HG03469 (cell line): ENCODE data around the gene KRT7.
"Not testable (repeated sequence)": the region's sequence is repeated elsewhere in the genome, so short reads cannot be mapped to it uniquely, and the experiment has no call there.

Experiments used
- ATAC-seq: cut with Tn5 transposase; IDR thresholded peaks from one replicate; pipeline ENCODE4 v1.9.1; 2021; ENCODE audit warnings: mild to moderate bottlenecking, moderate library complexity, moderate number of reproducible peaks; ENCODE audit not compliant: unreplicated experiment

Gene KRT7

DNA sequence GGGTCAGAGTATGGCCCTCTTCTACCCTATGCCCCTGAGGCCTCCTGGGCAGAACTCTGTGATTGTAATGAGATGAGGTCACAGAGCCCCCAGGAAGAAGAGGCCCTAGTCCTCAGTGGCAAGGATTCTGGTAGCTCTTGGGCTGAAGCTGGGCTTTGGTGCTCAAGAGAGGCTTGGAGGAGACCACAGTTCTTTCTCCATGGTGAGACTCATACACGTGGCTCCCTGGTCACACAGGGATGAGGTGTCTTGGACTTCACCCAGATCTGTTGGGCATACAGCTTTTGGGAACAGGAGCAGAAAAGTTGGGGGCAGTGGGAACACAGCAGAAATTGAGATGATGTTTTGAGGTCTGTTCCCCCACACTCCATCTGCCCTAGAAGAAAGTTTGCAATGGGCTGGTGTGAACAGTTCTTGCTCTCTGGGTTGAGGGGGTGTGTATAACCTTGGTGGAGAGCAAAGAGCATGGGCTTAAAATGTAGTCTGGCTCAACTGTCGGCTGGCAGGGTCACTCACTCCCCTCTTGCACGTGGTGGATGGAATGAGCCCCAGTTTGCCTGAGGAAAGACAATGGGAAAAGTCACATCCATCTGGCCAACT is 41.6 kb downstream of the KRT7 start, which contains the start of gene KRT86:
TSS of gene KRT86 (plus strand) at position 125 of the 600 bp plus-strand sequence. CDS start 27,272 bp downstream, outside the sequence.
- ATAC-seq = no peak

DNA sequence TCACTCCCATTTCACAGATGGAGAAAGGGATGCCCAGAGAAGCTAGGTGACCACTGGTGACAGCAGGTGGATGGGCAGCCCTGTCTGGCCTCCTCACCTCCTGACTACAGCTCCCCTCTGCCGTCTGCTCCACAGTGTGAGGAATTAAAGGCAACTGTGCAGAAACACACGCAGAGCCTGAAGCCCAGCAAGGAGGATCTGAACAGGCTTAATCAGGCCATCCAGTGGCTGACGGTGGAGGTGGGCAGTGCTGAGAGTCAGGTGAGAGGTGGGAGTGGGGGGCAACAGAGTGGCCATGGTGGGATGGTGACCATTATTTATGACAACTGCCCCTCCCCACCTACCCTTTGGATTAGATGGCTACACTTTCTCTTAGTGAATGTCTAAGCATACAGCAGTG is 42.6 kb downstream of the KRT7 start:
- ATAC-seq = no peak

GRCh38 chr12:52277486-52278245 is 44.6 kb downstream of the KRT7 start:
- ATAC-seq = no peak

- ATAC-seq = no peak
Measured at GRCh38 chr12:52278575-52279421, 45.8 kb downstream of the KRT7 start.

DNA sequence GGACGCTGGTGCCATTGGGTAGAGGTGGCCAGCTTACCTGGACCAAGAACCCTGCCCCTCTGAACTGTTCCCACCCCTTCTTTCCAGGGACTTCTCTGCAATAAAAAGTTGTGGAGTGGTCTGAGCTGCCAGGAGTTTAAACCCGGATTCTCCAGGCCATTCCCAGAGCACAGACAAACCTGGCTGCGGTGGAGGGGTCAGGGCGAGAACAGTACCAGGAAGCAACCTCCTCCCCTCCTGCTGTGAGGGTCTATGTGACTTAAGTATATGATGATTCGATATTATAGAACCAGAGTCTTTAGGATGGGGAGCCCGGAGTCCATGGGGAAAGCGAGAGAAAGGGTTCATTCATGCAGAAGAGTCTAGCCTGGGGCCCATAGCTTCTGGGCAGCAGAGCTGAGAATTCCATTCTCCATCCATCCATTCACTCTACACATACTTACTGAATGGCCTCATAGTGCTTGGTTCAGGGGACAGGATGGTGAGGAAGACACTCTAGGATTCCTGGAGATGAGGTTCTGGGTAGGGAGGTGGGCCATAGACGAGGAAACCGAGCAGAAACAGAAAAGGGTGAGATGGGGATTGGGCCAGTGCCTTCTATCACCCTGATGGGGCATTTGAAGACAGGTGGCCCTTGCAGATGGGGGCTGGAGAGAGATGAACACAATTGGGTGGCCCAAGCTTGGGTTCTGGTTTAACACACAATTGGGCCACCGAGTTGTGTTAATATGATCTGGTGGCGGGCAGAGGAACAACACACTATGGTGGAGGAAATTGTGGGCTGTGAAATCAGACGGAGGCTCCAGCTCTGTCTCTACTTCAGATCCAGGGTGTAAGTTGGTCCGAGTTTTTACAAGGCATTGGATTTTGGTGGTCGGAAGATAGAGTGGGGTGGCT is 46.6 kb downstream of the KRT7 start:
- no peak for ATAC-seq

DNA sequence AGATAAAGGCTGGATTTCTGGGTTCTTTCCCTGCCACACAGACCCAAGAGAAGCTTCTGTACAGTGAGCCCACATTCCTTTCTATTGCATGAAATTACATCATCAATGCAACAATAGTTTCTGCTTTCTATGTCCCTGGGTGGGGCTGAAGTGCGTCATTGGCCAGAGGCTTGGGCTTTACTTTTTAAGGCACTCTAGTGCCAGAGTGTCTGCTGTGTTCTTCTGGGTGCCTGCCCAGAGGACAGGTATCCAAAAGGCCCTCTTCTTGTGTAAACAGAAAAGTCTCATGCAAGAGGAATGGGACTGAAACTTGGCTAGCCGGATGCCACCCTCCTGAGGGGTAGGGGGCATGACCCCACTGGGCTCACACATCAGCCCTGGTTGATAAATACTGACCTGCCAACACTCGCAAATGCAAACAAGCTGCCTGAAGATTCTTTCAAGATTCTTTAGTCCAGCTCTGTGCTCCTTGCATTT is 47.3 kb downstream of the KRT7 start:
- ATAC-seq = no peak

- ATAC-seq = no peak
Measured at GRCh38 chr12:52280796-52281560, 47.9 kb downstream of the KRT7 start.

DNA sequence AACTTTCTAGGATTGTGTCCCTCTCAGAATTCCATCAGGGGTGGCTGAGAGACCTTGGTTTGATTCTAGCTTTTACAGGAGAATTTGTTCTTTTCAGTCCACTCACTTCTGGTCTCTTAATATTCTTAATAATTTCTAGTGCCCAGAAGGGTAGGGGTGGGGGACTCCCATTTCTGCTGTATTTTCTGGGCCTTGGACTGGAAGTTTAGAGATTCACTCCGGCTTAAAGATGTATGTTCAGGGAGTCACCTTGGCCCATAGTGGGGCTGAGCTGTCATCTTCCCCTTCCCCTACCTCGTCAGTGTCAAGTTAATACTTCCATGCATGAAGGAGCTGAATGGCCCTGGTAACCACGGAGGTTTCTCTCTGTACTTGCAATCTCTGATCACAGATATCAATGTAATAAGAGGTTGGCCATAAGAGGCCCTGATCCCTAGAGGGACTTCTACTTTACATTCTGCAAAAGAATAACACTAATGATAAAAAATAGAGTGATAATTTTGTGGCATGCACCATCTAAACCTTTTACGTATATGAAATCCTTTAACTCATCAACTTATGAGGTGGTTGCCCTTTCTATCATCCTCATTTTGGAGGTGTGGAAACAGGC is 51.6 kb downstream of the KRT7 start:
- ATAC-seq = no peak

GRCh38 chr12:52285172-52285745 is 52.2 kb downstream of the KRT7 start:
- no peak for ATAC-seq

DNA sequence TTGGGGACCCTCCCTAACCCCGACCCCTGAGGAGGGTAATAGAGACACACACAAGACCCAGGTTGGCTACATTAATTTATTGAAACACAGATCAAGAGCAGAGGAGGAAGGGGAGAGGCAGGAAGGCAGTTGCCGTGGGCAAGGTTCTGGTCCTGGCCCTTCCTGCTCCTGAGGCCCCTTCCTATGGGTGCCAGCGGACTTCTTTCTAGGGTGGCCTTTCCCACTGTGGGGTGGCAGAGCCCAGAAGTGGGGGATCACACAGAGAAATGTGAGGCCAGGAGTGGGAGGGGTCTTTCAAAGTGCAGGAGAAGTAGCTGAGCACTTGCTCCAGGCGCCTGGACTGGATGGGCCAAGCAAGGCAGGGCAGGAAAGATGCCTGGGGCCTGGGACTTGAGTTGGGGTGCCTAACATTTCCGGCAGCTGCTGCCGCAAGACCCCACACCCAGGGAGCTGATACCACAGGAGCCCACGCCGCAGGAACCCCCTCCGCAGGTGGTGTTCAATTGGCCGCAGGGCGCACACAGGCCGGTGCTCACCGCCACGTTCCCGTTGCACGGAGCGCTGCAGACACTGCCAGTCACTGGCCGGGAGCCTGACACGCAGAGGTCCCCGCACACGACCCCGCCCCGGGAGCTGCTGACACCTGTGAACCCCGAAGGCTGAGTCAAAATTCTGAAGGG is 52.9 kb downstream of the KRT7 start:
- ATAC-seq = no peak

DNA sequence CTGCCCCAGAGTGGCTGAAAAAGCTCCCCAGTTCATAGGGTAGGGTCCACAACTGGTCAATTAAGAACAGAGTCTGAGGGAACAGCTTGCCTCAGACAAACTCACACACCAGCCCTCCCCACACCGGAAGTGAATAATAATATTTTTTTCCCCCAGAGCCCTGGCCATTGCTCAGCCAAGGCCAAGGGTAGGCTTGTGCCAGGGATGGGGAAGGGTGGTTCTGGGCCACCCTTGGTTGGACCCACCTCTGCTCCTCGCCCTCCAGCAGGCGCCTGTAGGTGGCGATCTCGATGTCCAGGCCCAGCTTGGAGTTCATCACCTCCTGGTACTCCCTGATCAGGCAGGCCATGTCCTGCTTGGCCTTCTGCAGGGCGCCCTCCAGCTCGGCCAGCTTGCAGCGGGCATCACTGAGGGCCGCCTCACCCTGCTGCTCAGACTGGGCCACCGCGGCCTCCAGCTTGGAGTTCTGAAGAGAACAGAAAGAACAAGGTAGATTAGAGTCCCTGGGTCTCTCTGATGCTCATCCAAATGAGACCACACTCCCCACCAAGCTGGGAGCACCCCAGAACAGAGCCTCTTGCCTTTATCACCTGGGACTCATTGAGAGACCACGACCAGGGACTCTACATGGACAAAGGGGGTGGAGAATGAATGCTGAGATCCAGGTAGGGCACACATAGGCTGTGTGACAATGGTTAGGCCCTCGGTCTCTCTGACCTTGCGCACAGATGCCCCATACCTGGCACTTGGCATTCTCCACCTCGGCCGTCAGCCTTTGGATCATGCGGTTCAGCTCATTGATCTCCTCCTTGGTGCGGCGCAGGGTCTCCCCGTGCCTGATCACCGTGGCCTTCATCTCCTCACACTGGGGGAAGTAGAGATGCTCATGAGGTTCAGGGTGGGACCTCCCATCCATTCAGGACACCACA is 54.1 kb downstream of the KRT7 start:
- ATAC-seq = not testable (repeated sequence)

DNA sequence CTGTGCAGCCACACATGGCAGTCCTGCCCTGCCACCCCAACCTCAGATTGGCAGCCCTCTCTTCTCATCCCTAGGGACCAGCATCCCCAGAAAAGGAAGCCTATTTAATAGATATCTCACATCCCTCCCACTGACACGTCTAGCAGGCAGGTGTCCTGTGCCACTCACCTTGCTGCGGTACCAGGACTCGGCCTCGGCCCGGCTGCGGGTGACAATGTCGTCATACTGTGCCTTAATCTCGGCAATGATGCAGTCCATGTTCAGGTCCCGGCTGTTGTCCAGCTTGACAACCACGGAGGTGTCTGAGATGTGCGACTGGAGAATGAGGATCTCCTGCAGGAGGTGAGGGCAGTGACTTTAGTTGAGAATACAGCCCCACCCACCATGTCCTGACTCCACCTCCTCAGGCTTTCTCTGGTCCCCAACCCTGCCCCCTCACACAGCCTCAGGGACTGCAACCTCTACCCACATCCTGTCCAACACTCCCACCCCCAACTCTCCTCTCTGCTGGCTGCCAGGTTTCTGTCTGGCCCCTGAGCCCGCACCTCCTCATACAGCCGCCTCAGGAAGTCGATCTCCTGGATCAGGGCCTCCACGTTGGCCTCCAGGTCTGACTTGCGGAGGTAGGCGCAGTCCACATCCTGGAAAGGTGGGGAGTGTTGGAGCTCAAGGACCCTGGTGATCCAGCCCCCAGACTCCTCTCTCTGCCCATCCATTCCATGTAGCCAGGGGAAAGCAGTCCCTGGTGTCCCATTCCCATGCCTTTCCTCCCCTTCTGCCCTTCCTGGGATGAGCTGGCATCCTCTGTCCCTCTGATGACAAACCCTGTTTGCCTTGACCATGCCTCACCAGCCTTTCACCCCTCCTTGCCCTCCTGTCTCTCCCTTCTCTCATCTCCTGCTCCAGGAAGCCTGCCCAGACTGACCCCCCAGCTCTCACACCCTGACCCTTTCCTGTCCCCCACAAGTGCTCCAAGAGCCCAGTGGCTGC is 55.1 kb downstream of the KRT7 start:
- not testable (repeated sequence) for ATAC-seq

DNA sequence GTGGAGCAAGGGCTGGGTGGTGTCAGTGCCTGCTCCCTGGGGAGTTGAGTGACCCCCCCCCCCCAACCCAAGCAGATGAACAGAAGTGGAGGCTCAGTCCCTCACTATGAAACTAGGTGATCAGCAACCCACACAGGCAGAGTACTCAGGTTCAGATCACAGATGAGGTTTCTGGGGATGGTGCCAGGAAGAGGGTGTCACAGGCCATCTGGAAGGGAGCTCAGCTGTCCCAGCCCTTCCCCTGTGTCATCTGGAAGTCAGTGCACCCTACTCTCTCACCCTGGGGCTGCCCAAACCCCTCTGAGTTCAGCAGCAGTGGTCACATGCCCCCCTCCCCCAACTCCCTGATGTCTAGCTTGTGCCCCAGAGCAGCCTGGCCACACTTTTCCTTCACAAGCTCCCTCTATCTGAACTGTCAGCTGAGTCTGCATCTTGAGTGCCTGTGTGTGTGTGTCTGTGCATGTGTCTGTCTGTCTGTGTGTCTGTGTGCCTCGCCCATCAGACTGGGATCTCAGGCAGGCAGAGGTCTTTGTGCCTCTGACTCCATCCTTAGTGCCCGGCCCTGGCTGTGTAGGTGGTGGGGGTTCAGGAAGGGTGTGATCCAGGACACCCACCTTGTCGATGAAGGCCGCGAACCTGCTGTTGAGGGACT is 57.6 kb downstream of the KRT7 start:
- ATAC-seq = not testable (repeated sequence)

DNA sequence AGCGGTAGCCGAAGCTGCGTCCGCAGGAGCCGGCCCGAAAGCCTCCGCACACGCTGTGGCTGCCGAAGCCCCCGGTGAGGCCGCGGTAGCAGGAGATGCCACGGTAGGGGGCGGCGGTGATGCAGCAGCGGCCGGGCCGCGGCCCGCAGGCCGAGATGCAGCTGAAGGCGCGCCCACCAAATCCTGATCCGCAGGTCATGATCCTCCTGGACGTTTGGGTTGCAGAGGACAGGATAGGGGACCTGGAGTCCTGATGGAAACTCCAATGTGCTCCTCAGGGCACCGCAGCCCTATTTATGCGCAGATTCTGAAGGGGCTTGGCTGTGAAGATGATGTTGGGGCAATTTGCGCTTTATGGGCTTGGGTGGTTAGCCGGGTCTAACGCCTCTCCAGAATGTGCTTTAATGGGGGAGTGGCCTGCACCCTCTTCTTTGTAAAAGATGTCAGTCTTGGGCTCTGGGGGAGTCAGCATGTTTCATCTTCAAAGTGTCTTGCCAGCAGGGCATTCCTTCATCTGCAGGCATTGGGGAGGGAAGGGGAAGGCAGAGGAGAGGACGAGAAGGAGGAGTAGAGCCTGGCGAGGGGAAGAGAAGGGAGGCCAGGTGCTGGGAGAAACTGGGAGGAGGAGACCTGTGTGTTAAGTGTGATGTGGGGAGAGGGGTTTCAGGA is 58.4 kb downstream of the KRT7 start, which contains the start of gene KRT81:
TSS of gene KRT81 (minus strand) at position 268 of the 669 bp plus-strand sequence. CDS start at position 199, 69 bp downstream.
- no peak for ATAC-seq

DNA sequence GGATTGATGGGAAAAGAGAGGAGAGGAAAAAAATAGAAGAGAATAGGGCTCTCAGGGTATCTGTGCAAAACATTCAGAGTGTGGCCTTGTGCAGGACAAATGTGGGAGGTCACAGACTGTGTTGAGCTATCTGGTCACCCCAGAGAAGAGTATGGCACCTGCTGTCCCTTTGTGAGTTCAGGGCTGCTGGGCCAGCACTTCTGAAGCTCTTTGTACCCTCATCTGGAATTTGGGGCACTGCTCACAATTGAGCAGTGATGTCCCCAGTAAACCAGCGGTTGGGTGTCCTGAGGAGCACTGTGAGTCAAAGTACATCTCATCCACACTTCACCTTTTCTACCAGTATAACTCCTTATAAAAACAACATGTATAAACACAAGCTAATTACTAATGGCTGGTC is 60.9 kb downstream of the KRT7 start:
- no peak for ATAC-seq
